GM18951 (cell line): ENCODE data around the gene ST3GAL4.

Experiments used
- POLR2A ChIP-seq: IDR thresholded peaks from 4 replicates; pipeline ENCODE4 v1.6.1; 2011; ENCODE audit warnings: mild to moderate bottlenecking; ENCODE audit not compliant: insufficient read length, insufficient read depth; ENCODE audit errors: extremely low read depth
- in situ Hi-C: fragments of 300-500 bp; cut with MboI; formaldehyde crosslinking; loops from one replicate; pipeline ENCODE4 v1.12.0; 2022; ENCODE audit warnings: low sequenced_read_pairs, mixed read lengths, inconsistent platforms; ENCODE audit not compliant: unreplicated experiment

The ST3GAL4 gene

GRCh38 chr11:126424471-126425039 lies 69.1 kb downstream of the ST3GAL4 start:
- TF ChIP-seq POLR2A: no peak
- in situ Hi-C loops: no loop called here

- in situ Hi-C loops: no loop called here
These were observed 70.6 kb downstream of the ST3GAL4 start for GRCh38 chr11:126426106-126426505.

GRCh38 chr11:126426820-126427749 lies 71.6 kb downstream of the ST3GAL4 start:
- in situ Hi-C loops: no loop called here
- TF ChIP-seq POLR2A: no peak

More at GRCh38 chr11:126426106-126426505, 70.6 kb downstream of the ST3GAL4 start:
- no peak for TF ChIP-seq POLR2A

GRCh38 chr11:126430581-126431335 lies 75.3 kb downstream of the ST3GAL4 start:
- TF ChIP-seq POLR2A: no peak
- in situ Hi-C loops: no loop called here

- in situ Hi-C loops: no loop called here
- no peak for TF ChIP-seq POLR2A
These were observed 76.0 kb downstream of the ST3GAL4 start for GRCh38 chr11:126431401-126432064.

GRCh38 chr11:126432065-126432461 lies 76.6 kb downstream of the ST3GAL4 start:
- in situ Hi-C loops: no loop called here
- TF ChIP-seq POLR2A: no peak

- in situ Hi-C loops: no loop called here
- TF ChIP-seq POLR2A: no peak
These were observed 77.0 kb downstream of the ST3GAL4 start for GRCh38 chr11:126432525-126432924.

- TF ChIP-seq POLR2A: no peak
- in situ Hi-C loops: no loop called here
These were observed 77.9 kb downstream of the ST3GAL4 start for GRCh38 chr11:126433244-126433846.

GRCh38 chr11:126433989-126434949 lies 78.8 kb downstream of the ST3GAL4 start:
- in situ Hi-C loops: no loop called here
- TF ChIP-seq POLR2A: no peak

- TF ChIP-seq POLR2A: no peak
These were observed 79.5 kb downstream of the ST3GAL4 start for GRCh38 chr11:126434950-126435335.

GRCh38 chr11:126436209-126436755 lies 80.8 kb downstream of the ST3GAL4 start:
- no peak for TF ChIP-seq POLR2A
- in situ Hi-C loops: no loop called here

More at GRCh38 chr11:126434950-126435335, 79.5 kb downstream of the ST3GAL4 start:
- in situ Hi-C loops: no loop called here
